Measurements from ENCODE around the gene ADAMTSL5.

- TF ChIP-seq EP300 (IDR thresholded peaks at IDR 0.05) = no peak
- TF ChIP-seq CTCF (IDR thresholded peaks at IDR 0.05) = no peak
- TF ChIP-seq POLR2AphosphoS5 (IDR thresholded peaks at IDR 0.05) = no peak
Measured at GRCh38 chr19:1482361-1483130, 30.3 kb downstream of the ADAMTSL5 start.

Measured in gastroesophageal sphincter (tissue), 3 donors.